NCI-H2107 treated with DMSO at 0.1 percent for 48 hours (cell line): ENCODE results near the gene NFS1.
"Not testable (repeated sequence)": the region's sequence is repeated elsewhere in the genome, so short reads cannot be mapped to it uniquely, and the experiment has no call there.

Experiments
- DNase-seq: peaks from one replicate; lab custom pipeline; 2025; ENCODE audit not compliant: unreplicated experiment; lab: John Stamatoyannopoulos, UW

NFS1 gene

DNA sequence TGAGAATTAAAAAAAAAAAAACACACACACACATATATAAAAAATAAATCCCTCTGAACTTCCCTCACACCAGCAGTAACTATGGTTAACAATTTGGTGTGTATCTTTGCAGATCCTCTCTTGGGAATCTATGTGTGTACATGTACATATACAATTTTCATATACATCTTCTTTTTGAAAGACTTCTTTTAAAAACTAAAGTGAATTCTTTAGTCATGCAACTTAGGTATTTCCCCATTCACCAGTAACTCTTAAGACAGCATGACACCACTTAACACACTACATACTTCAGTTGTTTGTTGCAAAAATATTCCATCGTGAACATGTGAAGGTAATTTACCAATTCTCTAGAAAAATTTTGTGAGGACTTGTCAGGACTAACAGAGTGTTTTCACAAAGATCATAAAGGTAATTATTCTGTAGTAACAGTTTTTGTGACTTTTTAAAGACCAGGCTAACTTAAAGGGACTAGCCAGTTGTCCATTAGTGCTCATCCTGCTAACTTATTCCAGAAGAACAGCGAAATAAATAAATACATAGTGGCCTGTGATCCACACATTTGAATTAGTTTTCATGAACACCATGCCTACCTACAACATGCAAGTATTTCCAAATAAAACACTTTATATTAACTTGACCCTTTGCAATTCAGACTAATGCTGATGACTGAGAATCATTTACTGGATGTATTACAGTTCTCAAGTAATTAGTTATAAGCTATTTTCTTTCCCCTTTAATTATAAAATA, 30.9 kb upstream of the NFS1 start:
- no peak for DNase-seq

- no peak for DNase-seq
Measured at GRCh38 chr20:35729283-35729807, 30.2 kb upstream of the NFS1 start.

- DNase-seq, result no peak
Measured at GRCh38 chr20:35726842-35727711, 27.9 kb upstream of the NFS1 start.

DNA sequence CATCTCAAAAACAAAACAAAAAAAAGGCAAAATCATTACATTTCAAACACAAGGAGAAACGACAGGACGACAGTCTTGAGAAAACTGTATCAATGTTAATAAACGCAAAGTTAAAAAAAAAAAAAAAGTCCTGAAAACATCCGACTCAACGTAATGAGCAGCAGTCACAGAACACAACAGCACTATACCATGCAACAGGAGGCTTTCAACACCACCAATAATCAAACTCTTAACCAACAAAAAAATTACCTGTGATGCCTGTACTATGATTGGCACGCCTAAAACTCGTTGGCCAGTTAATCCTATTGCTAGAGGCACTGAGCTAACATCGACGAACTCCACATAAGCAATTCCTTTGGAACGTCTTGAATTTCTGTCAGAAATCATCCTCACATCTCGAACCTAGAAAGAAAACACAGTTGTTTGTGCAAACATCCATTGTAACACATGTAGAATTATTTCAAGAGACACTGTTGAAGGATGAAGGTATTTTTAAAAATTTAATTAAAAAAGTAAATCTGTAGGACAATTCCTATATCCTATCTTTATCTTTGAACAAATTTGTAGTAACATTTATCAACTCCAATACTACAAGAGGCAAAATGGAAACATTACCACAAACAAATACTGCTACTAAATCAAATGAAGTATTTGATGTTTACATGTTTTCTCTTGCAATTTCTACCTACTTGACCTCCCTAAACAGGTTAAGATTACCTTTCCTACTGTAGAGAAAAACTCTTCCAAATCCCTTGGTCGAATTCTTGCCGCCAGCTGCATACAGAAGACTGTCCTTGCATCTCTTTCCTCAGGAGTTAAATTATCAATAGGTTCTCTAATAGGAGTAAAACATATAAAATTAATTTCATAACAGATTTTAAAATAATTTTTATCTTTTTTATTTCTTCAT, 25.4 kb upstream of the NFS1 start:
- no peak for DNase-seq

DNA sequence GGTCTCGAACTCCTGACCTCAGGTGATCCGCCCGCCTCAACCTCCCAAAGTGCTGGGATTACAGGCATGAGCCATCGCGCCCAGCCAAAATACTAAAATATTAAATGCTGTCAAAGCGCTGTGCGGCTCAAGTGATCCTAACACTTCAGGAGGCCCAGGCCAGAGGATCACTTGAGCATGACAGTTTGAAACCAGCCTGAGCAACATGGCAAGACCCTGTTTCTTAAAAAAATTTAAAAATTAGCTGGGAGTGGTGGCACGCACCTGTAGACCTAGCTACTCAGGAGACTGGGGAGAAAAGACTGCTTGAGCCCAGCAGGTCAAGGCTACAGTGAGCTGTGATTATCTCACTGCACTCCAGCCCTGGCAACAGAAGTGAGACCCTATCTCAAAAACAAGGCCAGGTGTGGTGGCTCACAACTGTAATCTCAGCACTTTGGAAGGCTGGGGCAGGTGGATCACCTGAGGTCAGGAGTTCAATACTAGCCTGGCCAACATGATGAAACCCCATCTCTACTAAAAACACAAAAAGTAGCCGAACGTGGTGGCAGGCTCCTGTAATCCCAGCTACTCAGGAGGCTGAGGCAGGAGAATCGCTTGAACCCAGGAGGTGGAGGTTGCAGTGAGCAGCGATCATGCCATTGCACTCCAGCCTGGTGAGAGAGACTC, 24.6 kb upstream of the NFS1 start:
- not testable (repeated sequence) for DNase-seq

DNA sequence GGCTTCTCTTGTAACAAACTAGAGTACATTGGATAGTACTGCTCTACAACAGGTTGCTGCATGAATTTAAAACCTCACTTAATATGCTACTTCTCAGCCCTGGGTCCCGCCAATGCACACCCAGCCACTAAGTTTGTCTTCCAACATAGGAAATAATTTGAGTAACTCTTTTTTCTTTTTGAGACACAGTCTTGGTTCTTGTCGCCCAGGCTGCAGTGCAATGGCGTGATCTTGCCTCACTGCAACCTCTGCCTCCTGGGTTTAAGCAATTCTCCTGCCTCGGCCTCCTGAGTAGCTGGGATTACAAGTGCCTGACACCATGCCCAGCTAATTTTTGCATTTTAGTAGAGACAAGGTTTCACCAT, 24.1 kb upstream of the NFS1 start:
- DNase-seq, result not testable (repeated sequence)

DNA sequence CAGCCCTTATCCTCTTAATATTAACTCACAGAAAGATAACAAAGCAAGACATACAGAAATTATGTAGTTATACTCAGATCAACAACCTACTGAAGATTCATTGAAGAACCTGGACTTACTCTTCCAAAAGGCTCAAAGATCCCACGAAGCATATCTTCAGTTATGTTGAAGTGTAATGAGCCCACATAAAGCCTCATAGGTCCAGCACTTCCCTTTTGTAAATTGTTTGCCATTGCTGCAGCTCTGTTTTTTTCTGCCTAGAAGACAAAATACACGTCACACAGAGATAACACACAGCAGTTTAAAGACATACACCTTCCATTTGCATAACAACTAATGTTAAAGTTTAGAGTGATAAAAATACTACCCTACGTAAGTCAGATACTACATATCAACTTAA, 22.5 kb upstream of the NFS1 start:
- DNase-seq, result no peak

DNA sequence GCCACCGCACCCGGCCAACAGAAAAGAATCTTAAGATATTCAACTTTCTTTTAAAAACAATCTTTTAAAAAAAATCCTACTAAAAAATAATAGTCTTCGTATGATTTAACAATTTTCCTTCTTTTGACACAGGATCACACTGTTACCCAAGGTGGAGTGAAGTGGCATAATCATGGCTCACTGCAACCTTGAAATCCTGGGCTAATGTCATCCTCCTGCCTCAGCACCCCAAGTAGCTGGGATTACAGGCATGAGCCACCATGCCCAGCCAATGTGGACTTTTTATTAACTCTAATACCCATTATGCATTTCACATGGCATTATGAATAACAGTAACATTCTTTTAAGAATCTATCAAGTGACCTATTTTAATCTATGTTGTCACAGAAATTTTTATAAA, 22.1 kb upstream of the NFS1 start:
- no peak for DNase-seq

DNA sequence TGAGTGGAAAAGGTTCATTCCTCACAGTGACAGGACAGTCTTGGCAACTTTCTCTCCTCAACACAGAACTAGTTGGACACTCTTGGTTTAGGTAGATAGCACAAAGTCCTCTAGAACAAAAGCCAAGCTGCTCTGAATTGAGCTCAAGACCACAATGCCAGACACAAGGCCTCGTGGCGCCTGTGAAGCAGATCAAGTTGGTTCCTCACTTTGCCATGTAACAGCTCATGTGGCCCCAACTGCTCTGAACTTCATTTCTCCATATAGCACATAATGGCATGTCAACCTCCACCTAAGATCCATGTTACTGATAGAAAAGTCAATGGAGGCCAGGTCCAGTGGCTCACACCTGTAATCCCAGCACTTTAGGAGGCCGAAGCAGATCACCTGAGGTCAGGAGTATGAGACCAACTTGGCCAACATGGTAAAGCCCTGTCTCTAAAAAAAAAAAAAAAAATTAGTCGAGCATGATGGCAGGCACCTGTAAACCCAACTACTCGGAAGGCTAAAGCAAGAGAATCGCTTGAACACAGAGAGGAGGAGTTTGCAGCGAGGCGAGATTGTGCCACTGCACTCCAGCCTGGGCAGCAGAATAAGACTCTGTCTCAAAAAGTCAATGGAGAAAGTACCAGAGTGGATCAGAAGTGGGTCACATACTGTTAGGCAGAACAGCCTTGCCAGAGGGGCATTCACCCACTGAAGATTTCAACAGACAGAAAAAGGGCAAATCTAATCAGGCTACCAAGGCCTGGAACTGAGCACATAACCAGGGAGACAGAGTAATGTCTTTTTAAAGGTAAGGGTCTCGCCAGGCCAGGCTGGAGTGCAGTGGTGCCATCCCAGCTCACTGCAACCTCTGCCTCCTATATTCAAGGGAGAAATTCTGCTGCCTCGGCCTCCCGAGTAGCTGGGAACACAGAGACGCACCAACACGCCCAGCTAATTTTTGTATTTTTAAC, 21.3 kb upstream of the NFS1 start:
- DNase-seq, result no peak

GRCh38 chr20:35719717-35720116, 20.6 kb upstream of the NFS1 start:
- DNase-seq, result no peak

DNA sequence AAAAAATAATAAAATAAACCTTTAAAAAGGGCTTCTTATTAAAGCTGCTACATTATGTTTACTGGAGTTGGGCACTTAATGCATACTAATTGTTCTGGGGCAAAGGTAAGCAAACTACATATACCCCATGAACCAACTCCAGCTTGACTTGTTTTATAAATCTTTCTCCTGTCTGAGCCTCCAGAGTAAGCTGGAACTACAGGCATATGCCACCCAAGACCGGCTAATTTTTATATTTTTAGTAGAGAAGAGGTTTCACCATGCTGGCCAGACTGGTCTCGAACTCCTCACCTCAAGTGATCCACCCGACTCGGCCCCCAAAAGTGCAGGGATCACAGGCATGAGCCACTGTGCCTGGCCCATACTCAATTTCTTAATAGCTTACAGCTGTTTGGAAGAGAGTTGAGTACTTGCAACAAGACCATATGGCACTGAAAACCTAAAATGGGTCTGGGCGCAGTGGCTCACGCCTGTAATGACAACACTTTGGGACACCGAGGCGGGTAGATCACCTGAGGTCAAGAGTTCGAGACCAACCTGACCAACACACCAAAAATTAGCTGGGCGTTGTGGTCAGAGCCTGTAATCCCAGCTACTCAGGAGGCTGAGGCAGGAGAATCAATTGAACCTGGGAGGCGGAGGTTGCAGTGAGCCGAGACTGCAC, 20.0 kb upstream of the NFS1 start:
- no peak for DNase-seq

- not testable (repeated sequence) for DNase-seq
Measured at GRCh38 chr20:35718321-35718720, 19.2 kb upstream of the NFS1 start.

- DNase-seq, result no peak
Measured at GRCh38 chr20:35716330-35716729, 17.2 kb upstream of the NFS1 start.

GRCh38 chr20:35715652-35716051, 16.5 kb upstream of the NFS1 start:
- DNase-seq, result no peak

GRCh38 chr20:35714127-35714526, 15.0 kb upstream of the NFS1 start:
- no peak for DNase-seq

DNA sequence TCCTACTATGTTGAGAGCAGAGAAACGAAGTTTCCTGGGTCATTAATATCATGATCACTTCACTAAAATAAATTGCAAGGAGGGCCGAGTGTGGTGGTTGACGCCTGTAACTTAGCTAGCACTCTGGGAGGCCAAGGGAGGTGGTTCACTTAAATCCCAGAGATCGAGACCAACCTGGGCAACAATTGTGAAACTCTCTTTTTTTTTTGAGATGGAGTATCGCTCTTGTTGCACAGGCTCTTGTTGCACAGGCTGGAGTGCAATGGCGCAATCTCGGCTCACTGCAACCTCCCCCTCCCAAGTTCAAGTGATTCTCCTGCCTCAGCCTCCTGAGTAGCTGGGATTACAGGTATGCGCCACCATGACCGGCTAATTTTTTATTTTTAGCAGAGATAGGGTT, 14.0 kb upstream of the NFS1 start:
- DNase-seq, result not testable (repeated sequence)

- DNase-seq, result no peak
Measured at GRCh38 chr20:35711588-35712209, 12.5 kb upstream of the NFS1 start.

DNA sequence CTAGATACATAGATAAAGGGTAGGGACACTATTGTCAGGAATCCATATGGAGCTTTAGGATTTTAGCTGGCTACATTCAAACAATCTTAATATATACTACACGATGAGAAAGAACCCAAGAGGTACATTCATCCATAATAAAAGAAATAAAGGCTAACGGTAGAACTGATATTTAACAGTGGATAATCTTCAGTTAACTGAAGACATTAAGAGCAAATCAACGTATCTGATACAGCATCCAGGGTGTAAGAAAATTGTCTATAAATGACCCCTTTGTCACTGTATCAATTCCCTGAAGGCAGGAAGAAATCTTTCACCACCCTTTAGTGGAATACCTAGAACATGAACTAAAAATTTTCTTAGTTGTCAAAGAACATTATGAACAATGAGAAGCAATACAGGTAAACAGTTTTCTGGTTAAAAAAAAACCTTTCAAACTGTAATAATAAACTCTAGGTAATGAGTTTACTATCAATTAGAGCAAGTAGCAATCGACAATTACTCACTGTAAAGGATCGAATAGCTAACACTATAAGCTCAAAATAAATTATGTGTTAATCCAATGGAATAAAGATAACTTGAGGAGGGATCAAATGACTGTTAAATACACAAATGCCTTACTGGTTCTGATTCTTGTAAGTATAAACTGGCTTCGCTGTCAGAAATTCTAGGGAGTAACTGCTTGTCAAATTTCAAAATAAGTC, 11.9 kb upstream of the NFS1 start:
- DNase-seq, result no peak
